ENCODE data around the gene ATG14.

DNA sequence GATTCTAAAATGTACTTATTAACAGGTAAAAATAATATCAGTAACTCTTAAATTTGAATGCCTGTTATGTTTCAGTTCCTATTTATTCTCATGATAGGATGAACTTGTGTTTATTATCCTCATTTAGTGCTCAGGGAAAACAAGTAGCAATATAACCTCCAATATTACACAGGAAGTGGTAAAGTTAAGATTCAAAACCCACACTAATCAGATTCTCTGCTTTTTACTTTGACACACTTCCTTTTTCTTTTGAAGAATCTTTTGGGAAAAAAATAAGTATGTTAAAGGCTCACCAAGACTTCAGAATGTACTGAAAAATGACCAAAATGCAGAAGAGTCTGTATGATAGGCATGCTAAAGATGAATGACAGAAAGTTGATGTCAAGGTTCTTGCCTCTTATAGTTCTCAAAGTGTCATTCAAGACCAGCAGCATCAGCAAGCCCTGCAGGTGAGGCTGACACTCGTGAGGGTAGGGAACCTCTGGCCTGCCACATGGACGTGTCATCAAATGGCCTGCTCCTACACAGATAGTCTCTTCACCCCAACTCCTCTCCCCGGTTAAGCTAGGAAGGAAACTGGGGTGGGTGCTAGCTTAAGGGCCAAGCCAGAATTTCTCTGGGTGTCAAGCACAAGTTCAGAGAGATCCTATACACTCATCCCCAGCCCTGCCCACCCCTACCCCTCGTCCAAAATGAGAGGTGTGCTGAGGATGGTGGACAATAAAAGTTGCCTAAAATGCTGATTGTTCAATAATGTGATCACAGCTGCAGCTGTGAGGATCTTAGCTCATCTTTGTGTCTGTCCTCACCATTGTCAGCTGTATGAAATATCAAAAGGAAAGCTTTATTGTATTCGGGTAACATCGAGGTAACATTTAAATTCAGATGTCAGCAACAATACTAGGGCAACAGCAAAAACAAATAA lies 22.5 kb upstream of the ATG14 start:
- TF ChIP-seq, protein P1, sequence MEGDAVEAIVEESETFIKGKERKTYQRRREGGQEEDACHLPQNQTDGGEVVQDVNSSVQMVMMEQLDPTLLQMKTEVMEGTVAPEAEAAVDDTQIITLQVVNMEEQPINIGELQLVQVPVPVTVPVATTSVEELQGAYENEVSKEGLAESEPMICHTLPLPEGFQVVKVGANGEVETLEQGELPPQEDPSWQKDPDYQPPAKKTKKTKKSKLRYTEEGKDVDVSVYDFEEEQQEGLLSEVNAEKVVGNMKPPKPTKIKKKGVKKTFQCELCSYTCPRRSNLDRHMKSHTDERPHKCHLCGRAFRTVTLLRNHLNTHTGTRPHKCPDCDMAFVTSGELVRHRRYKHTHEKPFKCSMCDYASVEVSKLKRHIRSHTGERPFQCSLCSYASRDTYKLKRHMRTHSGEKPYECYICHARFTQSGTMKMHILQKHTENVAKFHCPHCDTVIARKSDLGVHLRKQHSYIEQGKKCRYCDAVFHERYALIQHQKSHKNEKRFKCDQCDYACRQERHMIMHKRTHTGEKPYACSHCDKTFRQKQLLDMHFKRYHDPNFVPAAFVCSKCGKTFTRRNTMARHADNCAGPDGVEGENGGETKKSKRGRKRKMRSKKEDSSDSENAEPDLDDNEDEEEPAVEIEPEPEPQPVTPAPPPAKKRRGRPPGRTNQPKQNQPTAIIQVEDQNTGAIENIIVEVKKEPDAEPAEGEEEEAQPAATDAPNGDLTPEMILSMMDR (conservative IDR thresholded peaks at IDR 0.05; ENCODE audit: low read length): no peak
- TF ChIP-seq EZH2phosphoT487 (IDR thresholded peaks at IDR 0.05; ENCODE audit: borderline replicate concordance, low read depth, low read length): no peak

Data from OCI-LY7 (cell line).